HG03558 (cell line): Measurements from ENCODE around the gene ZNF407.
A peak's percentile ranks its signal among the peaks of the same experiment; 100 is the strongest.

Experiments
- ATAC-seq: cut with Tn5 transposase; IDR thresholded peaks from one replicate; pipeline ENCODE4 v1.9.1; 2021; ENCODE audit warnings: moderate number of reproducible peaks; ENCODE audit not compliant: unreplicated experiment; ENCODE audit errors: extremely low read depth

The ZNF407 gene

DNA sequence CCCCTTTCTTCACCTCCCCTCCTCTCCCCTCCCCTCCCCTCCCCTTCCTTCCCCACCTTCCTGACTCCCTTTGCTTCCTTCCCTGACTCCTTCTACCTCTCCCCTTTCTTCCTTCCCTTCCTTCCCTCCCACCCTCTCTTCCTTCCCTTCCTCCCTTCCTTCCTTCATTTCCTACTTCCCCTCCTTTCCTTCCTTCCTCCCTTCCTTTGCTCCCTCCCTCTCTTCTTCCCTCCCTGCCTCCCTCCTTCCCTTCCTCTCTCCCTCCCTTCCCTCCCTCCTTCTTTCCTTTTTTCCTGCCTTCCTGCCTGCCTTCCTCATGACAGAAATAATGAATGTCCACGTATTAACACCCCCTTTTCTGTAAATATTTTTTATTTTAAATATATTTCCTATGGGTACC, 260.2 kb downstream of the ZNF407 start:
- no peak for ATAC-seq

DNA sequence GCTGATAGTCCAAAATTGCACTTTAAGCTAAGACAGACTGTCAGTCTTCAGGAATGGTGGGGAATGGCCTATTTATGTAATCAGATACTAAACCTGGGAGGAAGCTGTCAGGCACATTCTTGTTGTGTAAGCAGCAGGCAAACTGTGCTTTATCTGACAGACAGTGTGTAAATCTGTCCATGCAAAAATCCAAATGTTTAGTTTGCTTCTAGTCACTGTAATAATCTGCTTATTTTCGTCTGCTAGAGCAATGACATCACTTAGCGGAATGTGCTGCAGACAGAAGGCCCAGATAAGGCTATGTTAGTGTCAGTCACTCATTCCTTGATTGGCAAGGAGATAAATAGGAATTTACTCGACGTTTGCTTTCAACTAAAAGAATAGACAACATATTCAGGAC, 263.5 kb downstream of the ZNF407 start:
- no peak for ATAC-seq

DNA sequence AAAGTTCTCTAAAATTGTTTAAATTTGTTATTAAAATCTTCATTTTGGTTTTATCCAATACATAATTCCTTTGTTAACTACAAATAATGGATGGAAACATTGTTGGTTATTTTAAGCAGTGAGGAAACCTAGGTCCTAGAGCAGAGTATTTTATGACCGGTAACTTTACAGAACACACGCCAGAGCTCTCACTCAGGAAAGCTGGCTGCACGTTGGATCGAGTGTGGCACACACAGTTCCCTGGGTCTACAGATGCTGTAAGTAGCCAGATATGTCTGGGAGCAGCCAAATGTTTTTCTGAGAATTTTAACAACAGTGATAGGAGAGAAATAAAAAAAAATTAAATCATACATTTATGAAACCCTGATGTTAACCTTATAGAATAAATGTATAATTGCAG, 264.4 kb downstream of the ZNF407 start:
- no peak for ATAC-seq

DNA sequence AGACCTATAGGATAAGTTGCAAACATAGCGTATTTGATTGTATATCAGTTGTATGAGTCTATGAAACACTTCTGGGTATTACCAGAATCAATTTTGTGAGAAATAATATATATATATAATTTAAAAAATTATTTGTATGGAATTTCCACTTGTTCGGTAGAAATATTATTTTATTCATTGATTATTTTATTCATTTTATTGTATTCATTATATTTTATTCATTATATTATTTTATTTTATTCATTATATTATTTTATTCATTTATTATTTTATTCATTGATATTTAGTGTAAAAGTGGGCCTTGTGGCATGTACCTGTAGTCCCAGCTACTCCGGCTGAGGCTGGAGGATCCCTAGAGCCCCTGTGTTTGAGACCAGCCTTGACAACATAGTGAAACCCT, 268.9 kb downstream of the ZNF407 start:
- ATAC-seq: no peak

DNA sequence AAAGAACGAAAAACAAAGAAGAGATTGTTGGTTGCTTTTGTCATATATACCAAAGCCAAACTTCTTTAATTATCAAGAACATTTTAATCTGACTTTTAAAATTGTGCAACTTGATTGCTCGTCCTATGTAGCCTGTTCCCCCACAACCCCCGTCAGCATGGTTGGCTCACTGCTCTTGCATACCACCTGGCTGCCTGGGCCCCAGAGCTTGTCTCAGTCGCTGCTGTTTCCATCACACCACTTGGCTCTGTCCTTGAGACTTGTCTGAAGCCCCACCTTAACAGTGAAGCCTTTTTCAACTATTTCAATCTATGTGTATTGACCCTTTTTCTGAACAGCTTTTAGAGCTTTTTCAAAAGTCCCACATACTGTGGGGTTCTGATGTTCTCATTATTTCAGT, 270.8 kb downstream of the ZNF407 start:
- ATAC-seq: no peak

DNA sequence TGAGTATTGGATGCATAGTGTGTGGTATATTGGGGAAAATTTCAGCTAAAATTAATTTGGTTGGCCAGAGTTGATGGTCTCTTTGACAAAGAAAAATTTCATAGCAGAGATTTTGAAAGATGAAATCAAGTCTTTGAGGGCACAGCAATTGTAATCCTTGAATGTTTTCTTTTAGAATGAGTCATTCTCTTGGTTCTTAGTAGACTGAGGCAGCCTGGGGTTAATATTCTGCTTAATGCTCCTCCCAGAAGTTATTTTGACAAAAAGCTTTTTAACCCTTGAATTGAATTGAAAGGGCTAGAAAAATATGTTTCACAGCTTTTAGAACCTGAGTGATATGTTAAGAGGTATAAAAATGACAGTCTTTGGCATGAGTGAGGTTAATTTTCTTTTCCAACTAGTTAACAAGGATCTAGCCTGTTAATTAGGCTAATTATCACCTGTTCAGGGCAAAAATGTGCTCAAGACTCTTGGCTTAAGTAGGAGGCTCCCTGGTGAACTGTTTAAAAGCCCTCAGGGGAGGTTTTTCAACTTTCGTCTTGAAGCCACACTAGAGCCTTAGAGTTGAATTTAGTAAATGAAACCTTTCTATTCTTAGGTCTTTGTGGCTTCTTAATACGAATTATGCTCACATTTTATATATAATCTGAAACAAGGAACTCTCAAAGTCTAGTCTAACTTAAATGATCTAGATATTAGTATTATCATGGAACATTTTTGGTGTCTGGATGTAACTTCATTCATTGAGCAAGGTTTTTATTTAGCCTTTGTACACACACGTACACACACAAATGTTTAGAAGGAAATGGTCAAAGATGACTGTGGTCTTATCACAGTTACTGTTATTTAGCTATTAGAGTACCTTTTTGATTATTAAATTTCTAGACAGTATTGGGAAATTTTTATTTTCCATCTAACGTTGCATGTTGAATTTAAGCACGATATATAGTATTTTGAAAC, 272.5 kb downstream of the ZNF407 start:
- ATAC-seq: peak; percentile 91

DNA sequence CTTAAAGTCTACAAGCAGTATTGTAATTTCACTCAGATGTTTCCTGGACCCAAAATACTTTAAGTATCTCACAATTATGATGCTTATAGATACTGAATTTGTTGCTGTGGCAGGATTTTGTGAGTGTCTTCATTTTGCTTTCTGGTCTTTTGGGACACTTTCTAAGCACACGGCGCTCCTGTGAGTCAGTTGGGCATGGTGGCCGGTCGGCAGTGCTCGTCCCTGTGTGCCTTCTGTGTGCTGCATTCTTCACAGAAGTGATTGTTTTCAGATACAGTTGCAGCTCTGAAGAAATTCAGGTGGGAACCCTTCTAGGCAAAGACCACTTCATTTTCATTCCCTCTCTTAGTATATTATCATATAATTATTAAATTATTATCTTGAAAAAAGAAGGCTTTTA, 273.3 kb downstream of the ZNF407 start:
- no peak for ATAC-seq

DNA sequence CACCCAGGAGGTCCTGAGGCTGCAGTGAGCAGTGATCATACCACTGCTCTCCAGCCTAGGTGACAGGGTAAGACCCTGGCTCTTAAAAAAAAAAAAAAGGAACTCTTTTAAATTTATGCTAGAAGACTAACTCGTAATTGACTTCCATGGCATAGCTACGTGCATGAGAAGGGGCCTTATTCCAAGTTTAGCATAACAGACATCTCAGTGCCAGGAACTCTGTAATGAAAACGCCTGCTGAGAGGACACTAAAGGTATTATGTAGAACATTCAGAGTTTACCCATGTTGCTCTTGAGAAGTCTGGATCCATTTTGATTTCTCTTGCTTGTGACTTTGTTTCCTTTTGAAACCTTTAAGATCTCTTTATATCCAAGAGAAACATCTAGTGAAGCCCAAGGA, 276.0 kb downstream of the ZNF407 start:
- no peak for ATAC-seq

DNA sequence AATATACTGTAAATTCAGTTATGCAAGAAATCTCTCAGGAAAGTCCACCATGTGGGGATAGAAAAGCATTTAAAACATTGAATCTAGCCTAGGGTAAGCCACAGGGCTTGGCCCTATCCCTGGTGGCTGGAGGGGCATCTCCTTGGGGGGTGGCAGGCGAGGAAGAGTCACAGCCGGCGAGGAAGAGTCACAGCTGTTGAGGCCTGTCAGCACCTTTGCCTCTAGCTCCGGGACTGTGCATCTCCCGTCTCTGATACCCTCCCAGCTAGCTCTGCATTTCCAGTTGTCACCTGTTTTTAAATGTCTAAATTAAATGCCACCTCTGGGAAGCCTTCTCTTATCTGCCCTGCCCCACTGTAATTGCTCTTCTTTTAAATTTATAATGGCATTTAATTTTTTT, 276.7 kb downstream of the ZNF407 start:
- ATAC-seq: no peak

DNA sequence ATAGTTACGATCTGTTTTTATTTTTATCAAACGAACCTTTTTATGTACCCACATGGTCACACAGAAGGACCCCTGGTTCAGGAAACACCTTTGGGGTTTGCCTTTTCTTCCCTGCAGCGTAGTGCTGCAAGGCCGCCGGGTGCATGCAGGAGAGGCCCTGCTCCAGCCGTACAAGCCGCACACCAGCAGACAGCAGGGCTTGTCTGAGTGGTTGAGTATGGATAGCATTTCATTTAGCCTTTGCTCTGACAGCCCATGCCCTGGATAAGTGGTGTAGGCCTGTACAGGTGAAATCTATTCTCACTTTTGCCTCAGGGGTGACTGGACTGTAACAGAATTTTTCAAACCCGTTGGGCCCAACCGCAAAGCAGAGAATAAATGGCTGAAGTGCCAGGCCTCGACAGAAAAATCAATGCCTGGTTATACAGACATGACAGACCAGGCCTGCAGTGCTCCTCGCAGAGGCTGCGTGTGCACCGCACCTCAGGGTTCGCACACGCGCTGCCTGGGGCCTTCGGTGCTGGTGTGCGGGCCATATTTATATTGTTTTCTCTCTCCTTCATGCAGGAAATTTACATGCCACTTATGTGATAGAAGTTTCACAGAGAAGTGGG, 279.1 kb downstream of the ZNF407 start:
- ATAC-seq: no peak

DNA sequence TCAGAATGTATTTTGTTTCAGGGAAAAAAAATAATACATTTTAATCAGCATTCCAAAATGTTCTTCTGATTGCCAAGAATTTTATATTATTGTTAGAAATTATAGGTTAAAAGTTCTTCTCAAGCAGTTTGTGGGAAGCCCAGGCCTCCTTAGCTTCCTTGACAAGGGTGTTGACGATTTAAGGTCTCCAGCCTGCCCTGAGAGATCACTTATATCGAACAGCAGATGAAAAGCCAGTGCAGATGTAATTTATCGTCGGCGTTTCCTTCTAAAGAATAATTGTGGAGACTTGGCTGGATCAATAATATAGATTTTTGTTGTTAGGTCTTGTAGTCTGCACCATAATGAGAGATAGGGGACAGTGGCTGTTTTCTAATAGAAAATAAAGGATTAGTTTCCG, 280.6 kb downstream of the ZNF407 start:
- no peak for ATAC-seq

DNA sequence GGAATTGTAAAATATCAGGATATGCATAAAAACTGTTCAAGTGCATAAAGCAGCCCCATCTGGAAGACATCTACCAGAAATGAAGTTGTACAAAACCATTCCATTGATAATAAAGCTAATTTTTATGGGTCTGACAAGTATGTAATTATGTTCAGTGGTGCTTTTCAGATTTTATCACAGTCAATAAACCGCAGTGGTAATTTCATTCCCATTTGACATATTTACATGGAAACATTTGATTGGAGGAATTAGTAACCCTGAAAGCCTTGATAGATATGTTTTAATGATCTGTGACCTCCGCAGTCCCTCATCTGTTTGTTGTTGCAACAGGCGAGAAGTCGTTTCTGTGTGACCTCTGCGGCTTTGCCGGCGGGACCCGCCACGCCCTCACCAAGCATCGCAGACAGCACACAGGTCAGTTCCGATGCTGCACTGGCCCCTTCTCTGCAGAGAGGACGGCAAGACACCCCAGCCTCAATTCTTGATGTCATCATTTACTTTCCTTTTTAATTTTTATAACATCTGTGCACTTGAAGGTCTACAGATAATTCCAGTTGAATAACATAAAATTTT, 283.1 kb downstream of the ZNF407 start:
- no peak for ATAC-seq

DNA sequence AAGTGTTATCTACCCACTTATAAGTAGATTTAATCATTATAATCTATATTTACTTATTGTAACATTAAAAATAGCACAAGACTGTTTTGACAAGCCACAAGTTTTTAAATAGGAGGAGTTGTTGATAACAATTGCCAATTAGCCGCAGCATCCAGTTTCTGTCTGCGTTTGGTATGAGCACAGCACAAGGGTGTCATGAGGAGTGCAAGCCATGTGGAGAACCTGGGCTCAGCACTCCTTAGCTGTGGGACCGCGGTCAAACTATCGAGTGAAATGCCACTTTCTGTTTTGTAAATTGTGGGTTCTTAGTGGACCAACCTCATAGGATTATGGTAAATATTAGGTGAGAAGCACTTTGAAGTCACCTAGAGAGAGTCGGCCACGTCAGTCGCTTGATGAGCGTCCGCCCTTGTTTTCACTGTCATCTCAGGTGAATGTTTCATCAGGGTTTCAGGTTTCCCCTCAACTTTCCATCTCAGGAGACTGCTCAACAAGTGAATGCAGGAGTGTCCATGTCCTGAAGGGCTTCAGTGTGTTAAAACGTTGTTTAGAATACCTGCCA, 294.5 kb downstream of the ZNF407 start:
- no peak for ATAC-seq

DNA sequence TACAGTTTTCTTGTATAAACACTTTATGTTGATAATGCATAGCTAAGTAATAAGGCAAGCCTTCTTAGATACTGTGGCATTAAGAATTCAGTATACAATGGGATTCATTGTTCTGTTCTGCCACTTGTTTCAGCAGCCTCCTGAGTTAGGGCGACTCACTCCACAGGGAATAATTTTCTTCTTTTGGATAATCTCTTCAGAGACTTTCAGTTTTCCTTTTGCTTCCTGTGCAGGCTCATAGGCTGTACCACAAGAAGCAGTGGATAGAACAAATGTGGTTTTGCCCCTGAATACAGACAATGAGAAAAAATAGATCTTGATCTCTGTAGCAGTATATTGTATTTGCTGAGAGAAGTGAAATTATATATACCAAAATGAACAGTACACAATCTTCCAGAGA, 298.0 kb downstream of the ZNF407 start:
- no peak for ATAC-seq

DNA sequence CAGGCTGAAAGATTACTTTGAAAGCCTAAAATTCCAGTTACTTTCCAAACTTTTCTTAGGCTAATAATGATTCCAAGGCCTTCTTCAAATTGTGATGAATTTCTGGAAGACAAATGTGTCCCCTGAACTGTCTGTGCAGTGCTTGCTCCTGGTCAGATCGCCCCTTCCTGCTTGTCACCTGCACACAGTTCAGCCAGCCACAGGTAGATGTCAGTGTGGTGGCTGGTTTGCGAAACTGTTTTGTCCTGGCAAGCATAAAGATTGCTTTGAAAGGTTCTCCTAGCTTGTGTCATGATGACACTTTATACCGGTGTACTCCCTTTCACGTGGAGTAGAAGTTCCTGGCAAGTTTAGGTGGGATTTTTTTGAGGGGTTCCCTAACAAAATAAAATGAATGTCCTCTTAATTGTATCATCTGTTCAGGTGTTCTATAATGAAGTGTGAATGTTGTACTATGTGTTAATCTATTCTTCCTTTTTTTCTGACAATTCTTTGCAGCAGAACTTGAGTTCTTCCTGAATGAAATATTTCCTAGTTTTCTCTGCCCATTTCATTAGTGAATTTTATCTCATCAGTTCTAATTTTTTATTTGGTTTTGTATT, 298.8 kb downstream of the ZNF407 start:
- ATAC-seq: no peak

DNA sequence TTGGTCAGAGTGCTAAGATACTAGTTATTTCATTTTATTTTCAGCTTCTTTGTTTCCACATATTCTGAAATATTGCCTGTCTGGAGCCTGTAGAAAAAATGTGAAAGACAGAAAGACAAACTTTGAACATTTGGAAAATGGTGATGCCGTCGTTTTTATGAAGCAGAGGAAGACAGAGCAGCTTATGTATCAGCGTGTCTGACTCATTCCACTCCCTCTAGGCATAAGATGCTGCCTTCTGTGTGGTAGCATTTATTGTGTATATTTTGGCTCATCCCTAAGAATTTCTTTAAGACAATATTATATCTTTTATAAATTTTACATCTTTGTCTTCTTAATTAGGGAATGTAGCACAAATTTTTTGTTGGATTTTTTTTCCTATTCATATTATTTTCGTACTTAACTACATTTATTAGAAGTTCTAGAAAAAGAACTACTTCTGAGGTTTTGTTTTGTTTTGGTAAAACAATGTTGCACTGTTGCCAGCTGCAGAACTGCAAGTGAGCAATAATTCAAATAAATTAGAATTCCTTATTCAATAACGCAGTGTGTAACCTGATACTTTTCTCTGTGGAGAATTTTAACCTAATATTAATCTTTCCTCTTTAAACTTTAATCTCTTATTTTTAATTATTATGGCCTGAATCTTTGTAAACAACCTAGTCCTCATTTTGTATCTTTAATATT, 300.4 kb downstream of the ZNF407 start:
- no peak for ATAC-seq

DNA sequence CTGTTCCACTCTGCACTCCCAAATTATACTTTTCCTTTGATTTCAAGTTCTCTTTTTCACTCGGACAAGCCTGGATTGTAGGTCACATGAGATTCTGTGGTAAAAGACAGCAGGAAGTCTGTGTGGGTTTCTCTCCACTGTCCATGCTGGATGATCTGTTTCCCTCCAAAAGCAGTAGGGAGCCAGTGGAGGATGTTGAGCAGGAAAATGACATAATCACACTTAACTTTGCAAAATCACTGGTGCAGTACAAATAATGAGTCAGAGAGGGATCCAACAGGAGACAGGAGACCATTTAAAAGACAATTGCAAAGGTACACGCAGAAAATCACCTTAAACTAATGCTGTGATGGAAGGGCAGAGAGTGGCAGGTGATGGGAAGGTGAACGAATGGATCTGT, 301.3 kb downstream of the ZNF407 start:
- no peak for ATAC-seq

DNA sequence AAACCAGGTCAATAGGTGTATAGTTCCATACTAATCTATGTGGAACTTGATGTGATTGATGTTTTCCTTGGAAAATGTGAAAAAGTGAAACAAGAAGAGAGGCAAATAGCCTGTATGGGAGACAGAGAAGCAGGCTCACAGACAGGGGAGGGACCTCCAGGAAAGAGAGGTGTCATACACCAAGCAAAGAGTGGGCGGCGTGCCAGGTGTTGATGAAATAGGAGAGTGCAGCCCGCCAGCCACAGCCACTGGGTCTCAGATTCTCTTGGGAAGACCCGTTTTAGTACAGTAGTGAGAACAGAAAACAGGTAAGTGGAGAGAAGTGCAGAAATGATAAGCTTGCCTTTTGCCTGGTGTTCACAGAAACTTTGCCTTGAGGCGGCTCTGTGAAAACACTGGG, 301.9 kb downstream of the ZNF407 start:
- no peak for ATAC-seq

DNA sequence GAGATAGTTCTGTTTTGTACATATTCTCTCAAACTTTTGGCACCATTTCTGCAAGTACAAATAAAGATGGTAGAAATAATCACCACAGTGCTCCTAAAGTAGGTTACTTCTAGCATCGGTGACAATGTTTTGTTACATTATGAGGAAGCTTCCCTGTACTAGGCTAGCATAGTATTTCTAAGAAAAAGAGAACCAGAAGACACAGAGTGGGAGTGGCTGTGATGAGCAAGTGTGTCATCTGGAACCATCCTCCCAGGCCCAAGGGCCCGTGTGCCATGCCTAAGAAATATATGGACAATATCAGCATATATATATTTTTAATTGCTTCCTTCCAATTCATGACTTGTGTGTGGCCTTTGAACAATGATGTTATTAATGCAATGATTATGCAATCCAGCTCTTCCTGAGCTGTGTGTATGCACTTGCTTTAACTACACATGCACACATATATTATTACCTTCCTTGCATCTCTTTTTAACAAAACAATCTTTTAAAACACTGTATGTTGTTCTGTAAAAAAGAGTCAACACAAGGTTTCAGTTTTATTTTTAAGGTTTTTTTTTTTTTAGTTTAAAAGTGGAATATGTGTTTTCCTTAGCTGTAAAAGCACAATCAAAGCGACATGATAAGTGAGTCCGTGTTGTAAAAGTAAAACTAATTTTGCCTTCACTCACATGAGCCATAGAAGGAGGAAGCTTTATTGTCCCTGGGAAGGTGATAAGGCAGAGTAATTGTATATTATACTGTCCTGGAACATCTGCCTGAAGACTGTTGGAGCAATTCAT, 303.9 kb downstream of the ZNF407 start:
- no peak for ATAC-seq

DNA sequence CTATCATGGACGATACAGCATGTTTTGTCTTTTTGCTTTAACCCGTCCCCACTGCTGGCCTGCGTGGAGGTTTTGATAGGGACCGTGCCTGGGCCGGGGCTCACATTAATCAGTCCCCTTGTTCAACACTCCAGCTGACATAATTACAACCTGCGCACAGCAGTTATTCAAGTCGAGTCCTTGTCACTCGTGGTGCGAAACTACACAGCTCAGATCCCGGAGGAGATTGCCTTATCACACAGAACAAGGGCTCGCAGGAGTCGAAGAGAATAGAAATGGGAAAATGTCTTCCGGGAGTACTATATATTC, 304.4 kb downstream of the ZNF407 start:
- ATAC-seq: no peak
